Retina (tissue), 1 donor: ENCODE measurements around the gene REPS1.
"Not testable (repeated sequence)": the region's sequence is repeated elsewhere in the genome, so short reads cannot be mapped to it uniquely, and the experiment has no call there.

Source experiments
- DNase-seq: peaks from one replicate; pipeline ENCODE4 v3.0.0-alpha.2; 2016

Gene REPS1

DNA sequence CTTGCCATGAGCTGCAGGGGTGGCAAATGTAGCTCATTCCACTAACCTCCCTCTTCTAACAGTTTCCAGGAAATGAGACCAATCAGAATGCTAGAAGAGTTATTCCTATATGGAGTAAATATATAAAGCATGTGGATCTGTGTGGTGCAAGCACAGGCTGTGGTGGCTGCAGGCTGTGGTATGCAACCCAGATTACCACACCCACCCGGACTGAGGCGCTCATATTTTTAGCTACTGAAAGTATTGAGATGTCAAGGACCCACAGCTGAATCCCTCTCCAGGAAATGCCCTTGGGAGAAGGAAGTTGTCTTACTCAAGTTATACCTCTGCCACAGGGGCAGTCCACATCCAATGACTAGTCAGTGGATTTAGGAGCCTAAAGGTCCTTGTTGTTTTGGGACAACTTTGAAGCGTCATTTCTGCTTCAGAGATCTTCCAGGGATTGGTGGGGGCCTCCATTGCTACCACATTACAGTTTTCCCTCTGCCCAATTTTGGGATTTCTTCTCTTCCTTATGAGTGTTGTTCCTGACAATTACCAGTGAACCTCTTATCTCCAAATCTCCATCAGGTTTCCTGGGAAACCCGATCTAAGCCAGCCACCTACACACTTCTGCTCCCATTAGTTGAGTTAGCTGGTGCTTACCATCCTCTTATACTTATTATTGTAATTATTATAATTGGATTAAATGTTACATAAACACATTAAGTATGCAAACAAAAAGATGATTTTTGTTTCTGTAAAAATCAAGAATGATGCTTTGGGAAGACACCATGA lies 12.1 kb upstream of the REPS1 start:
- DNase-seq, result no peak

DNA sequence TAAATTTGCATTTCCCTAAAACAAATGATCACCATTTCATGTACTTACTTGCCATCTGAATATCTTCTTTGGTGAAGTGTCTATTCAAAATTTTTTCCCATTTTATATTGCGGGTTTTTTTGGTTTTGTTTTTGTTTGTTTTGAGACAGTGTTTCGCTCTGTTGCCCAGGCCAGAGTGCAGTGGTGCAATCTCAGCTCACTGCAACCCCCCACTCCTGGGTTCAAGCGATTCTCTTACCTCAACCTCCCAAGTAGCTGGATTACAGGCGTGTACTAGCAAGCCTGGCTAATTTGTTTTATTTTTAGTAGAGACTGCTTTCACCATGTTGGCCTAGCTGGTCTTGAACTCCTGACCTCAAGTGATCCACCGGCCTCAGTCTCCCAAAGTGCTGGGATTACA lies 9.1 kb upstream of the REPS1 start:
- DNase-seq, result no peak

DNA sequence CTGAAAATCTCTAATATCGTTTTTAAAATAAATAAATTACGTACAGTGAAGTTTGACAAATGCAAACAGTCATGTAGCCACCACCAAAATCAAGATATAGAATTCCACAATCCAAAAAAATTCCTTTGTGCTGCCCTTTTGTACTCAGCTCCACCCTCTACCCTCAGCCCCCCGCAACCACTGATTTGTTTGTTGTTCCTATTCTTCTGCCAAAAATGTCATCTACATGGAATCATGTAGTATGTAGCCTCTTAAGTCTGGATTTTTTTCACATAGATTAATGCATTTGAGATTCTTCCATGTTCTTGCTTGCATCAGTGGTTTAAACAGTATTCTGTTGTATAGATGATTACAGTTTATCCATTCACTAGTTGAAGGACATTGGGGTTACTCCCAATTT lies 8.5 kb upstream of the REPS1 start:
- DNase-seq, result no peak

DNA sequence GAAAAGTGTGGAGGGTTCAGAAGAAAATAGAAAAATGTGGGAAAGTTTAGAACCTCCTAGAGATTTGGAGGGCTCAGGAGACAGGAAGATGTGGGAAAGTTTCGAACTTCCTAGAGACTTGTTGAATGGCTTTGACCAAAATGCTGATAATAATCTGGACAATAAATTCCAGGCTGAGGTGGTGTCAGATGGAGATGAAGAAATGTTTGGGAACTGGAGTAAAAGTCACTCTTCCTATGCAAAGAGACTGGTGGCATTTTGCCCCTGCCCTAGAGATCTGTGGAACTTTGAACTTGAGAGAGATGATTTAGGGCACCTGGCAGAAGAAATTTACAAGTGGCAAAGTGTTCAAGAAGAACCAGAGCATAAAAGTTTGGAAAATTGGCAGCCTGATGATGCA lies 5.4 kb upstream of the REPS1 start:
- DNase-seq, result not testable (repeated sequence)

DNA sequence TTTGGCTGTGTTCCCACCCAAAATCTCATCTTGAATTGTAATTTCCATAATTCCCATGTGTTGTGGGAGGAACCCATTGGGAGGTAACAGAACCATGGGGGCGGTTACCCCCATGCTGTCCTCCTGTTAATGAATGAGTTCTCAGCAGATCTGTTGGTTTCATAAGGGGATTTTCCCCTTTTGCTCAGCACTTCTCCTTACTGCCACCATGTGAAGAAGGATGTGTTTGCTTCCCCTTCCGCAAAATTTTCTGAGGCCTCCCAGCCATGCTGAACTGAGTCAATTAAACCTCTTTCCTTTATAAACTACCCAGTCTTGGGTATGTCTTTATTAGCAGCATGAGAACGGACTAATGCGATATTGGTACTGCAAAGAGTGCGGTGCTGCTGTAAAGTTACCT lies 4.9 kb upstream of the REPS1 start:
- DNase-seq, result not testable (repeated sequence)

DNA sequence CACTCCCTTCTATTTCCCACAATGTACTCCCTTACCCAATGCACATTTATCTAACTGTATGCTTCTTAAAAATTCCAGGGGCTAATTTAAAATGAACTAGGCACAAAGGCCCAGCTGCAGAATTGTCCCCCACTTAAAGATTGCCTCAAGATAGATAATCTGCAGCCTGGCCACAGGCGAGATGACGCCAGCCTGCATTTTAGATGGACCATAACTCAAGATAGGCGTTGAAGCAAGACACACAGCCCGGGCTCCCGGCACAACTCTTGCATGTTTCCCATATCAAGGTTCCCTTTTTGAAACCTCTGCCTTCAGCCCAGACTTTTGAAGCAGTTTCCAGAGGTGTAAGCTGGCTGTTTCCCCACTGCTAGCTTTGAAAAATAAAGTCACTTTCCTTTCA lies 3.2 kb upstream of the REPS1 start:
- DNase-seq, result no peak

DNA sequence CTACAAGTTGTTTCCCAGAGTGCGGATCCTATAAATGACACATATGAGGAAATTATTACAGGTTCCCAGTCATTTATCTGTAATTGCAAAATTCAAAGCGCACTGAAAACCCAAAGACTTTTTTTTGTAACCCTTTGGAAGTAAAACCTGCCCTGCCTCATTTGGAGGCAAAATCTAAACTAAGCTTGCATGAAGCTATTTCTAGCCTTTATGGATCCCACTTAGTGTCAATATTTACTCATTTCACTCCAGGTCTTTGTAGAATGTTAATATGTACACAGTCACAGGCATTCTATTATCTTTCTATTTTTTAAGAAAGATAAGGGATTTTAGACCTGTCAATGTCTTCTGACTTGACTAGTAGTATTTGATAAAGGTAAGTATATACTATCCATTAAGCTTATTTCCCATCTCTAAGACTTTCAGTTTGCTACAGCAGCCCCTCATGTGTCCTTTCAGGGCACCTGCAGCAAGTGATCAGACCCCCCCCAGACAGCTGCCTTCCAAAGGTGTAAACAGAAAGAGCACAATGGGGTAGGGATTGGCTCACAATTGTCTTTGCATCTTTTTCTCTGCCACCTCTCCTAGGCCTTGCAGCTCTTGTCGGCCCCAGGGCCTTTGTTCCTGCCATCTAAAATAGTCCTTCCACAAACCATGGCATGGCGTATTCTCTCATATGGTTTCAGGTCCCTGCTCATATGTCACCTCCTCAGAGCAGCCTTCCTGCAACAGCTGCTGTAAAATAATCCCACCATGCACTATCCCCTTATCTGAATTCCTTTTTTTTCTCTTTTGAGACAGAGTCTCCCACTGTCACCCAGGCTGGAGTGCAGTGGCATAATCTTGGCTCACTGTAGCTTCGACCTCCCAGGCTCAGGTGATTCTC lies 1.3 kb upstream of the REPS1 start:
- no peak for DNase-seq

DNA sequence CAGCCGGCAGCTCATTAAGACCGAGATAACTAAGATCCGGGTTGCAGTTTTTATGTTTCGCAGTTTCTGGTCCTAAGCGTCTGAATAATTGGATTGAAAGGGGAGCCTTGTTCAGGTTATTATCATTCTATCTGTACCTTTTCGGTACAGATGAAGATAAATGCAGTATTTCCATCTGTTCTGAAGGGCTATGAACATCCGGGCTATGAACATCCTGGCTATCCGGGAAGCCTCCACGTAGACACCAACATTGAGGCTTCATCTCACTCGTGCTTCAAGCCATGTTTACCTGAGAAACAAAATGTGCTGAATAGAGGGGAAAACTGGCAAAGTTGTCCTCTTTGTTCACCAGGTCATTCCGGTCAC lies 399 bp upstream of the REPS1 start:
- no peak for DNase-seq

DNA sequence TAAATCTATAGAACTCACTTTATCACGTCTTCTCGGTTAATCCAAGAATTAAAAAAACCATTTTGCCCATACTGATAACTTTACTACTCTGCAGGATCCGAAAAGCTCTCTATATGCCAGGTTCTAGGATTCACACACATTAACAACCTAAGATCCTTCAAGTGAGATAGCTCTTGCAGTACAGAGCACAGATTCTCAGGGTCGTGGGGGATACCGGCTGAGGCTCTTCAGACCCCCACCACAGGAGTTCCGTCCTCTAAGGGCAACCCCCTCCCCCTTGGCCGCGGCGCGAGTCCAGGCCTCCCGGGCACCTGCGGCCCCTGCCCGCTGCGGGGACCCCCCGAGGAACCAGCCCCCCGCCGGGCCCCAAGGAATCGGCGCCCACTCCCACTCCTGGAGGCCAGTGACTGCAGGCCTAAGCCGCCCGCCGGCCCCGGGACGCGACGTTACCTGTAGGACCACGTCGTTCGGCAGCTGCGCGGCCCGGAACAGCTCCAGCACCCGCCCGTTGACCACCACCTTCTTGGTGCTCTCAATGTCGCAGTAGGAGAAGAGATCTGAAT lies 892 bp downstream of the REPS1 start:
- DNase-seq, result no peak

DNA sequence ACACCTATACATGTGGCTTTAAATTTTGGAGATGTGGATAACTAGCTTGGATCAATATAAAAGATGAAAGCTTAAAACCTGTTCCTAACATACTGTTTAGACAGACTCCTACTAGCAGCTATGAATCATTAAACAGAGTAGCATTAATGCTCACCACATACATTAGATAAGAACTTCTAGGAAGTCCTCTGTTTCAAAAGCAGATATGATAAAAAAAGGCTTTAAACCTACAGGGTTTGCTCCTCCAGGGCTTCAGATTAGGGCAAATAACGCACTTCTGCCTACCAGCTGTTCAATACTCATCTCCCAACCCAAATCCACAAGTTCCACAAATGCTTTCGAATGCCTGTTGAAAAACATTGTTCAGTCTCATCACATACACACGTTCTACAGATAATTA lies 1.5 kb downstream of the REPS1 start:
- peak; percentile 26 for DNase-seq

DNA sequence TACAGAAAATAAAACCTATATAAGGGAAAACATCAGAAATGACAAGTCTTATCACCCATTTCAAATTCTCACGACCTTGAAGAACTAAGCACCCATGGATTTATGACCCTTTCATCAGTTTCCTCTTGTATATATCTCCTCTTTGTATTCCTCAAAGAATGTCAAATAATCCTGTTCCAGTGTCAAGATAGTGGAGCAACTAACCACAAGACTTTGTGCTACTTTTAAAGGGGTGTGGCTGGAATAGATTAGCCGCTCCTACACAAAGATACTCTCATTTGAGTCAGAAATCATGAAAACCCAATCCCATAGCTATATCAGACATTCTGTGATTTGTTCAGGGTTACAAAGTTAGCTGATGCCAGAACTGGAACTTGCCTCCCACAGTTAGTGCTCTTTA lies 6.6 kb downstream of the REPS1 start:
- DNase-seq, result no peak

DNA sequence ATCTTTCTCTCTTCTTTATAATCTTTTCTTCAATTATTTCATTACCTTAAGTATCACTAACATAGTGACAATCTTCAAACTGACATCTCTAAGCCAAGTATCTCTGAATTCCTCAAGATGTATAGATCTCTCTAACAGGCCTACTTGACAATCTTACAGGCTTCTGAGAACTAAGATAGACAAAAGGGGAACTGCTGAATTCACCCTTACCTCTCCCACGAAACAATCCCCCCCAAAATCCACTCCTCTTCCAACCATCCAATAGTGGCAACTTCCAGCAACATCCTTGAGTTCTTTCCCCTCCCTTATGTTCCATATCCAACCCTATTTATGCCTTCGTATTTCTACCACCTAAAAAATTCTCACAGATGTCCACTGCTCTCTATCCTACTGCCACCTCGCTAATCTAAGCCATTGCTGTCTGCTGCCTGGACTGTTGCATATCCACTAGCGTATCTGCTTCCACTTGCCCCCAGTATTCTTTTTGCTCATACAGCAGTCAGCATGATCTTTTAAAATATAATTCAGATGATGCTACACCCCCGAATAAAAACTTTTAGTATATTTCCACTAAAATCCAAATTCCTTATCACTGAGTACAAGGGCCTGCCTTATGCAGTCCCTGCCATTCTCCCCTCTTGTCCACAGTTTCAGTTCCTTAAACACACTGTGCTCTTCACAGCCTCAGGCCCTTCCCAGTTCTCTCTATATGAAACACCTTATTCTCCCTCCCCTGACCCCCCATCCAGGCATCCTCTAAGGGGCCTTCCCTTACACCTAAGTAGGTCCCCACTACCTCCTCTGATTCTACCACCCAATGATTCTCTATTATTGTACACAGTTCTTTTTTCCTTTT lies 8.0 kb downstream of the REPS1 start:
- DNase-seq, result no peak

DNA sequence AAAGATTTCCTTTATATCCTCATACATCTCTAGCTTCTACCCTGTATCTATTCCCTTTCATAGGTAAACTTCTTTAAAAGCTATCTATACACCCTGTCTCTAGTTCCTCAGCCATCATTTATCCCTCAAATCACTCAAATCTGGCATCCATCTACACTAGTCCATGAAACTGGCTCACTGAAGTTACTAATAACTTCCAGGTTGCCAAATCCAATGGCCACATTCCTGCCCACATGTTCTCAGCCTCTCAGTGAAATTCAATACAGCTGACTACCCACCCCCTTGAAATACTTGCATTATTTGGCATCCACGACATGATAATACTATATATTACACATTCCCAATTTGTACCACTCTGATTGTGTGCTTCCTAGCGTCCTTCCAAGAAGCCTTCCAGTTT lies 8.7 kb downstream of the REPS1 start:
- DNase-seq, result no peak

DNA sequence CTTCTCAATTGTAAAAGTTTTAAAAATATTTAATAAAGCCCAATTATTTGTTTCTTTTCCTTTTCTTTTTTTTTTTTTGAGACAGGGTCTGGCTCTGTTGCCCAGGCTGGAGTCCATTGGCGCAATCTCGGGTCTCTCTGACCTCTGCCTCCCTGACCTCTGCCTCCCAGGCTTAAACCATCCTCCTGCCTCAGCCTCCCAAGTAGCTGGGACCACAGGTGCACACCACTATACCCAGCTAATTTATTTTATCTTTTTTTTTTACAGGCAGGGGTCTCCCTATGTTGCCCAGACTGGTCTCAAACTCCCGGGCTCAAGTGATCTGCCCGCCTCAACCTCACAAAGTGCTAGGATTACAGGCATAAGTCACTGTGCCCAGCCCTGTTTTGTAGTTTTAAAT lies 9.8 kb downstream of the REPS1 start:
- DNase-seq, result no peak

DNA sequence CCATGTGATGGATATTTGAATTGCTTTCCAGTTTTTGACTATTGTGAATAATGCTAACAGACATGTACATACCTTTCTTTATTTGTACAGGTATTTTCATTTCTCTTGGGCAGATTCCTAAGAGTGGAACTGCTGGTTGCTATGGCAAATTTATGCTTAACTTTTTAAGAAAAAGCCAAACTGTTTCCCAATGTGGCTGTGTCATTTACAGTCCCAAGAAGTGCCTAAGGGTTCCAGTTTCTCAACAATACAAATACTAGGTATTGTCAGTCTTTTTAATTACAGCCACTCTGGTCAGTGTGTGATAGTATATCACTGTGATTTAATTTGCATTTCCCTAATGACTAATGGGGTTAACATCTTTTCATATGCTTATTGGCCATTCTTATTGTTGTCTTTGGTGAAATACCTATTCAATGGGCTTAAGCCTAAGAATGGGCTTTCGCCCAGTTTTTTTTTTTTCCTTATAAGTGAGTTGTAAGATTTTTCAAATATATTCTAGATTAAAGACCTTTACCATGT lies 10.3 kb downstream of the REPS1 start:
- no peak for DNase-seq

DNA sequence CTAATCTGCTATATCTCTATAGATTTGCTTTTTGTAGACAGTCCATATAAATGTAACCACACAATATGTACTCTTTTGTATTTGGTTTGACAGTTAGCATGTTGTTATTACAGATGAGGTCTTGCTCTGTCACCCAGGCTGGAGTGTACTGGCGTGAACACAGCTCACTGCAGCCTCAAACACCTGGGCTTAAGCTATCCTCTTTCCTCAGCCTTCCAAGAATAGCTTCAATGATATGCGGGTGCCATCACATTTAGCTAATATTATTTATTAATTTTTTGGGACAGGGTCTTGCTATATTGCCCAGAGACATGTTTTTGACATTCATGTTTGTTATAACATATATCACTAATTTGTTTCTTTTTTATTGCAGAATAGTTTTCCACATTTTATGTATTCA lies 10.8 kb downstream of the REPS1 start:
- DNase-seq, result no peak

DNA sequence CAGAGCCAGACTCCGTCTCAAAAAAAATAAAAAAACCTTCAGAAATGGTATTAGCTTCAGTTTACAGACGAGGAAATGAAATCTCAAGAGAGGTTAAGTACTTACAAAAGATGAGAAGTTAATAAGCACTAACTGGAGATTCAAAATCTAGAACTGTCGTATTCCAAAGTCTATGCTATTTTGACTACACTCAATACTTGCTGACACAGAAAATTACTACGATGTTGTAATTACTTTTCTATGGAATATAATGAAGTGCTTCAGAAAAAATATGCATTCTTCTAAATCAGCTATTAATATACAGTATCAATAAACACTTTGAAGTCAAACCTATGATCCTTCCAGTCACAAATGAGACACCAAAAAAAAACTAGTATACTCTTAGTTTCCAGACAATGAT lies 12.2 kb downstream of the REPS1 start:
- DNase-seq, result no peak

DNA sequence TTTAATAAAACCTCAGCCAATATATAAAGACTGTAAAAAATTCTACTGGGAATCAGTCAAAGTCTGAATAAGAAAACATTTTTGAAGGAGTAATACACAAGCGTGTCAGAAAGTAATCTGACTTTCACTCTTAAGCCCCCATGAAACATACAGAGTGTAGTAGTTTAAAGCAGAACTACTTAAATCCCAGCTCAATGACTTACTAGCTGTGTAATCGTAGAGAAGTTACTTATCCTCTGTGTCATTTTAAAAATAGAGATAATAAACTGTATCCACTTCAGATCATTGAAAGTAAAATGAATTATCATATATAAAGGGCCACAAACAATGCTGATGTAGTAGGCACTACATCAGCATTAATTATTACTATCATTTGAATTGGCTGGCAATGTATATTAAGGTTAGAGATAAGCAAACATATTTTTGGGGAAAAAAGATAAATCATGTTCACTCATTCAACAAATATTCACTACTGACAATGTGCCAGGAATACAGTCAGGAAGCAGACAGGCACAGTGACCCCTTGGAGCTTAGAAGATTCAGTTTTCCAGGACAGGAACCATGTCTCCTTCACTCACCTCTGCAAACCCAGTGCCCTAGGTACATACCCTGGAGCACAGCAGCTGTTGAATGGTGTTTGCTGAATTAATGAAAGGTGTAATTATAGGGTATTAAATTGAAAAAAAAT lies 14.4 kb downstream of the REPS1 start:
- DNase-seq, result no peak

DNA sequence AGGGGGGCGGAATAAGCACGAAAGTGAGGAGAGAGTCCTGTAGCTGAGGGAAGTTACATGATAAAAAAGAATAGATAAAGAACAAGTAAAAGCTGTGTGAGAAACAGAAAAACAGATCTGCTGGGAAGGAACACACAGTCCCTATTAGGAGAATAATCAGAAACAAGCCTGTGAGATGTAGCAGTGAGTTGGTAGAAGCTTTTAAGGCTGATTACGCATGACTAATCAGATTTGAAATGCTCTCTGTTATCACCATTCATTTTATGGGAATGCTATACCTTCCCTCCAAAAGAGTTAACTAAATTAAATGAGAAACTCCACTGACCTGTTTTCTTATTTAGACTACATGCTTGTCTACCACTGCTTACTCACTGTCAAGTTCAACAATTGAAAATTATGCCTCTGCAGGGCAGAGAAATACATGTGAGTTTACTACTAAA lies 15.8 kb downstream of the REPS1 start:
- DNase-seq, result peak; percentile 44

DNA sequence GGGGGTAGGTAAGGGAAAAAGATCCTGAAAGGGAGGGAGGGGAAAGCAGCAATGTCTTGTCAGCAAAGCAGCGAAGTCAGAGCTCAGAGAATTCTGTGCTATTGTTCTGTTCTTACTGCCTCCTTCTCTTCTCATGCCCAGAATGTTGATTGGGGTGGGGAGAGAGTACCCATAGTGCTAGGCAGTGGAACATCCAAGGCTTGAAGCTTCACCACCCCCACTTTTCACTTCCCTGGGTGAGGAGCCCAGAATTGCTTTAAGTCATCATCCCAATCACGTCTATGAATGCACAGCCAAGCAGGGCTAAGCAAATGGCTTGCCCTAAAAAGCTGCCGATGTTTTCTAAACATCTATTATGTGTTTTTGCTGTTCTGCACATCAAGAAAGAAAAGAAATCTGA lies 16.5 kb downstream of the REPS1 start:
- DNase-seq, result no peak

DNA sequence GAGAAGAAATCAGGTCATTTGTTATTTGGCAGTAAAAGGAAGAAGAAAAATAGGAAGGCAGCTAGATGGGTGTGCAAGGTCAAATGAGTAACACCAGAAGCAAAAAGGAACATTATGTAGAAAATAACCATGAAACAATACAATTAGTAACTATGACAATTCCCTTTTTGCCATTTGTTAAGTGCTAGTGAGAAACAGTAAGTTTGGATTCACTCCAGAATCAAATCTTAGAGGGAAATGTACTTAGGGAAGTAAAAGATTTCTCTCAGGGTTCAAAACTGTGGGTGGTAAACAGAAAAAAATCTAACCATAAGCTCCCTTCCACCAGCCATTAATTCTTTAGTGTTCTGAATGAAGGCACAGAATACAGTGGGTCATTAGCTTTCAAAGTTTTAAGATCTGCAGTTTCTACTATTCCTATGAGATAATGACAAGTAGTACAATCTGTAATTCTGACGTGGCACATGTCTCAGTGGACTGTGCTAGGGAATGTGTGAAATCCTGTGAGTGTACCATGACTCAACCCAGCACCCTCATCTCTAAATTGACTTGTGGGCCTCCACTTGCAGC lies 17.1 kb downstream of the REPS1 start:
- DNase-seq, result no peak

DNA sequence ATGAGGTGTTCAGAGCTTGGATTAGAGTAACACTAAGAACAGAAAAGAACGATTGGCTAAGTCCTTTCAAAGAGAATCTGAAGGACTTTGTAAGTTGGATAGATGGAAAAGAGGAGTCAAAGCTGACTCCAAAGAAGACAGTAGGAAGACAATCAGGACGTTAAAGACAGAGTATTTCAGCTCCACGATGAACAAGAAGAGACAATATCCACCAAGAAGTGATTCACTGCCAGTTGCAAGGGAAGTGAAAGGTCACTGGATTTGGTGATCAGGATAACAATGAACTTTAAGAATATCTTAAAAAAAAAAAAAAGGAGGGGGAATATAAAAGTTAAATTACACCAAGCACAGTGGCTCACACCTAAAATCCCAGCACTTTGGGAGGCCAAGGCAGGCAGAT lies 17.9 kb downstream of the REPS1 start:
- DNase-seq, result no peak
